SK-N-SH (cell line): ENCODE results near the gene NAPG.
"Not testable (repeated sequence)": the region's sequence is repeated elsewhere in the genome, so short reads cannot be mapped to it uniquely, and the experiment has no call there.

Experiments
- CTCF ChIP-seq: fragments of 200-600 bp; sonication (generic); IDR thresholded peaks from 2 replicates; pipeline ENCODE4 v1.6.1; 2017; ENCODE audit warnings: antibody characterized with exemption, mild to moderate bottlenecking, moderate library complexity
- ELF1 ChIP-seq: IDR thresholded peaks from 2 replicates; pipeline ENCODE4 v1.4.0; 2012
- EP300 ChIP-seq, 2 experiments: IDR thresholded peaks; 2 replicates each; pipeline versions ENCODE4 v1.4.0 to v1.6.1; 2012; ENCODE audit warnings: borderline replicate concordance in 1 of 2, low read depth in 1 of 2, low read length in 1 of 2
- EZH2phosphoT487 ChIP-seq: fragments of 200-600 bp; sonication (generic); IDR thresholded peaks from 2 replicates; pipeline ENCODE4 v1.6.1; 2017; ENCODE audit warnings: low read depth, mixed run types, mild to moderate bottlenecking, antibody characterized with exemption, moderate library complexity, borderline replicate concordance
- MXI1 ChIP-seq: IDR thresholded peaks from 2 replicates; pipeline ENCODE4 v1.6.1; 2012; ENCODE audit warnings: mild to moderate bottlenecking, low read depth, low read length, improper control_type of control experiment
- POLR2AphosphoS5 ChIP-seq: IDR thresholded peaks from 2 replicates; pipeline ENCODE4 v1.6.1; 2012; ENCODE audit warnings: low read depth, low read length
- REST ChIP-seq: IDR thresholded peaks from 2 replicates; pipeline ENCODE4 v1.6.1; 2012; ENCODE audit warnings: mild to moderate bottlenecking, low read depth, low read length, moderate library complexity
- SMC3 ChIP-seq: IDR thresholded peaks from 2 replicates; pipeline ENCODE4 v1.6.1; 2012; ENCODE audit warnings: low read depth, low read length, improper control_type of control experiment
- TEAD4 ChIP-seq: IDR thresholded peaks from 2 replicates; pipeline ENCODE4 v1.4.0; 2012; ENCODE audit warnings: mild to moderate bottlenecking, borderline replicate concordance; ENCODE audit not compliant: insufficient read depth
- USF2 ChIP-seq: fragments of 150-350 bp; IDR thresholded peaks from 2 replicates; pipeline ENCODE4 v1.6.1; 2017; ENCODE audit warnings: antibody characterized with exemption, low read length, low read depth, borderline replicate concordance
- YY1 ChIP-seq: IDR thresholded peaks from 2 replicates; pipeline ENCODE4 v1.4.0; 2012; ENCODE audit warnings: low read depth, mild to moderate bottlenecking

- TF ChIP-seq MXI1; POLR2AphosphoS5; EP300 (IDR thresholded peaks at IDR 0.05; ENCODE audit: borderline replicate concordance in 1 of 2, low read depth in 1 of 2, low read length in 1 of 2); CTCF; YY1; ELF1; REST; SMC3; USF2; TEAD4; EZH2phosphoT487: not testable (repeated sequence)
Measured at GRCh38 chr18:10556251-10556650, 30.4 kb downstream of the NAPG start.
